Activated CD4-positive, alpha-beta memory T cell treated with anti-CD3 and anti-CD28 coated beads for 36 hours (primary cell): Measurements from ENCODE around the gene NBEAL2. TPM values are rescaled to one million over a fixed set of nuclear protein-coding genes. Genes with fewer than 3 reads are reported as not detected.

ENCODE experiments used
- CTCF ChIA-PET: fragments of 350-600 bp; sonication (Branson Sonifier 250); formaldehyde crosslinking; loops from one replicate; lab custom pipeline; 2021; ENCODE audit warnings: antibody characterized with exemption, inconsistent platforms; lab: Charles Lee
- POLR2A ChIA-PET: fragments of 350-600 bp; sonication (Branson Sonifier 250); formaldehyde crosslinking; loops from one replicate; lab custom pipeline; 2021; ENCODE audit warnings: antibody characterized with exemption; lab: Charles Lee
- DNase-seq: peaks from one replicate; pipeline ENCODE4 v3.0.0-alpha.2; 2020
- H3K27ac Mint-ChIP-seq: one replicate; pipeline ENCODE4 v1.8.0; 2021; ENCODE audit warnings: mixed read lengths
- H3K27me3 Mint-ChIP-seq: one replicate; pipeline ENCODE4 v1.8.0; 2021; ENCODE audit warnings: mixed read lengths
- H3K36me3 Mint-ChIP-seq: one replicate; pipeline ENCODE4 v1.8.0; 2021; ENCODE audit warnings: mixed read lengths
- H3K4me1 Mint-ChIP-seq: one replicate; pipeline ENCODE4 v1.8.0; 2021; ENCODE audit warnings: low read depth, mixed read lengths
- H3K4me3 Mint-ChIP-seq: one replicate; pipeline ENCODE4 v1.8.0; 2021; ENCODE audit warnings: mild to moderate bottlenecking, mixed read lengths
- H3K9me3 Mint-ChIP-seq: one replicate; pipeline ENCODE4 v1.8.0; 2021; ENCODE audit warnings: mixed read lengths
- intact Hi-C: fragments of 100-400 bp; cut with micrococcal nuclease; formaldehyde crosslinking; loops from one replicate; pipeline ENCODE4 v1.15.1; 2023
- total RNA-seq, 2 experiments: library from RNA; stranded (reverse); gene quantifications; one replicate each; pipeline ENCODE4 v1.2.3, GENCODE V29; 2021

The NBEAL2 gene
- total RNA-seq, 2 experiments from 2014 or later: 114 to 117 TPM

GRCh38 chr3:46979958-46980497 is 562 bp downstream of the NBEAL2 start:
- POLR2A ChIA-PET: interaction anchor here (0.8 to 3.7 kb wide), 10 partner anchors 7 to 401 kb away, joined by 3 to 27 read pairs (median 4); partner anchors contain the start of genes PTPN23 and SETD2
- CTCF ChIA-PET: interaction anchor here (0.7 to 1.6 kb wide), 6 partner anchors 13 to 56 kb away, joined by 3 to 7 read pairs (median 4); no protein-coding TSS in a partner anchor
- Mint-ChIP-seq H3K27me3 (no peaks in the 10 kb centered on the region), H3K36me3 (peaks cover 6% of the 10 kb centered on the region), H3K27ac (peak overlapping the region; percentile 84), H3K4me1 (peaks cover 52% of the 10 kb centered on the region), H3K4me3 (peak overlapping the region; percentile 82), H3K9me3 (no peaks in the 10 kb centered on the region)
- peak; percentile 39 for DNase-seq
- intact Hi-C loops: loop anchor here (1.0 to 10.0 kb wide), 7 partner anchors 7 to 302 kb away; partner anchors contain the start of genes KIF9 and KLHL18

- intact Hi-C loops: no loop called here
- Mint-ChIP-seq H3K36me3 (no peaks in the 10 kb centered on the region), H3K4me1 (peaks cover 67% of the 10 kb centered on the region), H3K4me3 (no peak overlapping the region), H3K27me3 (no peaks in the 10 kb centered on the region), H3K27ac (peak overlapping the region; percentile 23), H3K9me3 (no peaks in the 10 kb centered on the region)
- CTCF ChIA-PET: interaction anchor here (0.6 to 1.9 kb wide), 2 partner anchors 16 to 25 kb away, joined by 3 to 9 read pairs; no protein-coding TSS in a partner anchor
- DNase-seq: no peak
- POLR2A ChIA-PET: interaction anchor here (0.7 to 1.1 kb wide), 3 partner anchors 23 to 141 kb away, joined by 3 to 4 read pairs (median 4); no protein-coding TSS in a partner anchor
Measured at GRCh38 chr3:46981932-46982471, 2.5 kb downstream of the NBEAL2 start.

GRCh38 chr3:46982546-46982945 is 3.1 kb downstream of the NBEAL2 start:
- H3K4me3 Mint-ChIP-seq: no peak overlapping the region
- peaks cover 70% of the 10 kb centered on the region for H3K4me1 Mint-ChIP-seq
- H3K27me3 Mint-ChIP-seq: no peaks in the 10 kb centered on the region
- POLR2A ChIA-PET: no interaction called here
- DNase-seq: no peak
- intact Hi-C loops: no loop called here
- CTCF ChIA-PET: interaction anchor here (1.9 kb wide), 1 partner anchor 15 kb away, joined by 9 read pairs; no protein-coding TSS in a partner anchor
- H3K36me3 Mint-ChIP-seq: no peaks in the 10 kb centered on the region
- no peaks in the 10 kb centered on the region for H3K9me3 Mint-ChIP-seq
- H3K27ac Mint-ChIP-seq: peak overlapping the region; percentile 54

GRCh38 chr3:46984591-46985459 is 5.4 kb downstream of the NBEAL2 start:
- ChIA-PET CTCF (interaction anchor here (1.2 to 2.0 kb wide), 2 partner anchors 13 to 75 kb away, joined by 4 to 5 read pairs; no protein-coding TSS in a partner anchor), POLR2A (no interaction called here)
- peak overlapping the region; percentile 47 for H3K27ac Mint-ChIP-seq
- no peak for DNase-seq
- H3K4me1 Mint-ChIP-seq: peaks cover 81% of the 10 kb centered on the region
- H3K27me3 Mint-ChIP-seq: no peaks in the 10 kb centered on the region
- intact Hi-C loops: no loop called here
- peaks cover 4% of the 10 kb centered on the region for H3K36me3 Mint-ChIP-seq
- no peaks in the 10 kb centered on the region for H3K9me3 Mint-ChIP-seq
- no peak overlapping the region for H3K4me3 Mint-ChIP-seq

- Mint-ChIP-seq H3K4me1 (peaks cover 87% of the 10 kb centered on the region), H3K27ac (peak overlapping the region; percentile 96)
Measured at GRCh38 chr3:46985588-46985987, 6.1 kb downstream of the NBEAL2 start.

GRCh38 chr3:46986055-46986730 is 6.7 kb downstream of the NBEAL2 start:
- H3K36me3 Mint-ChIP-seq: peaks cover 7% of the 10 kb centered on the region
- H3K9me3 Mint-ChIP-seq: no peaks in the 10 kb centered on the region
- no peaks in the 10 kb centered on the region for H3K27me3 Mint-ChIP-seq
- DNase-seq: no peak
- CTCF ChIA-PET: interaction anchor here (2.0 kb wide), 1 partner anchor 12 kb away, joined by 5 read pairs; no protein-coding TSS in a partner anchor
- POLR2A ChIA-PET: interaction anchor here (1.8 to 2.1 kb wide), 2 partner anchors 8 to 39 kb away, joined by 9 to 18 read pairs; partner anchors contain the start of gene NBEAL2
- peaks cover 82% of the 10 kb centered on the region for H3K4me1 Mint-ChIP-seq
- H3K27ac Mint-ChIP-seq: peak overlapping the region; percentile 96
- no peak overlapping the region for H3K4me3 Mint-ChIP-seq
- intact Hi-C loops: no loop called here

More at GRCh38 chr3:46985588-46985987, 6.1 kb downstream of the NBEAL2 start:
- DNase-seq: no peak
- intact Hi-C loops: no loop called here
- Mint-ChIP-seq H3K4me3 (no peak overlapping the region), H3K36me3 (peaks cover 7% of the 10 kb centered on the region), H3K27me3 (no peaks in the 10 kb centered on the region), H3K9me3 (no peaks in the 10 kb centered on the region)
- POLR2A ChIA-PET: no interaction called here
- CTCF ChIA-PET: interaction anchor here (1.2 to 2.0 kb wide), 2 partner anchors 12 to 76 kb away, joined by 4 to 5 read pairs; no protein-coding TSS in a partner anchor

- Mint-ChIP-seq H3K27ac (peak overlapping the region; percentile 96), H3K36me3 (peaks cover 7% of the 10 kb centered on the region), H3K27me3 (no peaks in the 10 kb centered on the region), H3K4me1 (peaks cover 80% of the 10 kb centered on the region), H3K9me3 (no peaks in the 10 kb centered on the region), H3K4me3 (peak overlapping the region; percentile 79)
- ChIA-PET POLR2A (interaction anchor here (1.0 to 2.1 kb wide), 3 partner anchors 8 to 39 kb away, joined by 3 to 18 read pairs (median 9); partner anchors contain the start of gene NBEAL2), CTCF (interaction anchor here (0.6 to 1.1 kb wide), 3 partner anchors 11 to 768 kb away, joined by 3 to 6 read pairs (median 4); no protein-coding TSS in a partner anchor)
- DNase-seq: no peak
- intact Hi-C loops: loop anchor here (1.0 kb wide), 1 partner anchor 8 kb away; the partner anchor contains the start of gene NBEAL2
Measured at GRCh38 chr3:46986782-46987310, 7.4 kb downstream of the NBEAL2 start.

- DNase-seq: no peak
- CTCF ChIA-PET: interaction anchor here (0.6 to 1.1 kb wide), 4 partner anchors 9 to 769 kb away, joined by 3 to 6 read pairs (median 4); no protein-coding TSS in a partner anchor
- Mint-ChIP-seq H3K27ac (peak overlapping the region; percentile 96), H3K4me1 (peaks cover 77% of the 10 kb centered on the region), H3K9me3 (no peaks in the 10 kb centered on the region), H3K27me3 (no peaks in the 10 kb centered on the region), H3K36me3 (peaks cover 7% of the 10 kb centered on the region), H3K4me3 (peak overlapping the region; percentile 79)
- POLR2A ChIA-PET: interaction anchor here (1.0 to 2.1 kb wide), 4 partner anchors 9 to 393 kb away, joined by 3 to 18 read pairs (median 6); partner anchors contain the start of gene NBEAL2
- intact Hi-C loops: loop anchor here (1.0 kb wide), 1 partner anchor 8 kb away; the partner anchor contains the start of gene NBEAL2
Measured at GRCh38 chr3:46987319-46987742, 7.9 kb downstream of the NBEAL2 start.

- no peaks in the 10 kb centered on the region for H3K9me3 Mint-ChIP-seq
- peaks cover 7% of the 10 kb centered on the region for H3K36me3 Mint-ChIP-seq
- H3K27me3 Mint-ChIP-seq: no peaks in the 10 kb centered on the region
- ChIA-PET POLR2A (interaction anchor here (1.0 to 2.1 kb wide), 5 partner anchors 9 to 392 kb away, joined by 3 to 18 read pairs (median 4); partner anchors contain the start of gene NBEAL2), CTCF (interaction anchor here (0.9 to 1.1 kb wide), 3 partner anchors 9 to 64 kb away, joined by 3 to 4 read pairs (median 4); no protein-coding TSS in a partner anchor)
- peak; percentile 94 for DNase-seq
- peak overlapping the region; percentile 79 for H3K4me3 Mint-ChIP-seq
- peaks cover 72% of the 10 kb centered on the region for H3K4me1 Mint-ChIP-seq
- peak overlapping the region; percentile 96 for H3K27ac Mint-ChIP-seq
- intact Hi-C loops: loop anchor here (1.0 kb wide), 1 partner anchor 9 kb away; the partner anchor contains the start of gene NBEAL2
Measured at GRCh38 chr3:46987743-46988401, 8.4 kb downstream of the NBEAL2 start.

- peak overlapping the region; percentile 96 for H3K27ac Mint-ChIP-seq
- peak overlapping the region; percentile 79 for H3K4me3 Mint-ChIP-seq
- intact Hi-C loops: no loop called here
- no peaks in the 10 kb centered on the region for H3K27me3 Mint-ChIP-seq
- ChIA-PET CTCF (no interaction called here), POLR2A (interaction anchor here (1.4 to 1.7 kb wide), 2 partner anchors 42 to 392 kb away, joined by 4 read pairs; no protein-coding TSS in a partner anchor)
- DNase-seq: no peak
- H3K36me3 Mint-ChIP-seq: peaks cover 7% of the 10 kb centered on the region
- peaks cover 69% of the 10 kb centered on the region for H3K4me1 Mint-ChIP-seq
- no peaks in the 10 kb centered on the region for H3K9me3 Mint-ChIP-seq
Measured at GRCh38 chr3:46988616-46989015, 9.2 kb downstream of the NBEAL2 start.
